DMS53 treated with DMSO at 0.1 percent for 48 hours (cell line): Measurements from ENCODE around the gene MANSC1.
A peak's percentile ranks its signal among the peaks of the same experiment; 100 is the strongest.
"Not testable (repeated sequence)": the region's sequence is repeated elsewhere in the genome, so short reads cannot be mapped to it uniquely, and the experiment has no call there.

Experiments
- DNase-seq: peaks from one replicate; lab custom pipeline; 2025; ENCODE audit not compliant: unreplicated experiment; lab: John Stamatoyannopoulos, UW

MANSC1 gene

DNA sequence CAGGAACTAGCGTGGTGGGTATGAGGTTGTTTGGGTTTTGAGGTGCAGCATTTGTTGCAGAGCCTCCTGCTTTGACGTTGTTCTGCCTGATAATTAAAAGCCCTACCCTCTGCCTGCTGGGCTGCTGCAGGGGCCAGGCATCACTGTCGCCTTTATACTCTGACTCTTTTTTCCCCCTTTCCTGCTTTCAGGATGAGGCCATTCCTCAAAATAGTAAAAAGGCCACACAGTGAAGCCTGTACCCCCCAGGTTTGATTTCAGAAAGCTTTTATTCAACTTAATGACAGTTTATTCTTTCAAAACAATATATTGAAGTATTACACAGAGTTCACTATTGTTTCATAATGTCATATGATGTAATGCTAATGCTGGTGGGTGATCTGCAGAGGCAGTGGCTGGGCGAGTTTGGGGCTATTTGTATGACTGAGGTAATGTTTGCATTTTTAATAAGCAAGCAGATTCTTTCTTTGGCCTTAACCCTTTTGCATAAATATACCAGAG is 15.9 kb upstream of the MANSC1 start:
- DNase-seq: no peak

- no peak for DNase-seq
These were observed 15.4 kb upstream of the MANSC1 start for GRCh38 chr12:12365446-12365802.

DNA sequence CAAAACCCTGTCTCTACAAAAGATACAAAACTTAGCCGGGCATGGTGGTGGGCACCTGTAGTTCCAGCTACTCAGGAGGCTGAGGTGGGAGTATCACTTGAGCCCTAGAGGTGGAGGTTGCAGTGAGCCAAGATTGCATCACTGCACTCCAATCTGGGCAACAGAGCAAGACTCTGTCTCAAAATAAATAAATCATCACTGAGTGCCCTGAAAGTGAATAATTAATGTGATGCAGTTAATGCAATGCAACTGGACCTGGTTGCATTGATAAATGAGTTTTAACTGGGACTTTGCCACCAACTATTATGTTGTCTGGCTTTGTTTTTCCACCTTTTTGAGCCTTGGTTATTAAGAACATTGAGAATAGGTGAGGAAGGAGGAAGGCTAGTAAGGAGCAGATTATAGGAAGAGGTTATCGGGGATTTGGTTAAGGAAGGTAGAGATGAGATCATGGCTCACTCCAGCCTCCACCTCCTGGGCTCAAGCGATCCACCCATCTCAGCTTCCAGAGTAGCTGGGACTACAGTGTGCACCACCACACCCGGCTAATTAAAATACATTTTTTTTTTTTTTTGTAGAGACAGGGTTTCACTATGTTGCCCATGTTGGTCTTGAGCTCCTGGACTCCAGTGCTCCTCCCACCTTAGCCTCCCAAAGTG is 14.9 kb upstream of the MANSC1 start:
- no peak for DNase-seq

GRCh38 chr12:12358528-12358927 is 8.5 kb upstream of the MANSC1 start:
- no peak for DNase-seq

- DNase-seq: peak; percentile 79
These were observed 7.8 kb upstream of the MANSC1 start for GRCh38 chr12:12357719-12358461.

GRCh38 chr12:12356896-12357718 is 7.1 kb upstream of the MANSC1 start, which contains the start of gene BORCS5:
Gene BORCS5, plus strand, starts transcription at chr12:12357078. Its CDS starts 374 bp downstream, at chr12:12357452.
- DNase-seq: peak; percentile 98

GRCh38 chr12:12356467-12356895 is 6.4 kb upstream of the MANSC1 start:
- DNase-seq: no peak

- DNase-seq: no peak
These were observed 3.8 kb upstream of the MANSC1 start for GRCh38 chr12:12353807-12354206.

DNA sequence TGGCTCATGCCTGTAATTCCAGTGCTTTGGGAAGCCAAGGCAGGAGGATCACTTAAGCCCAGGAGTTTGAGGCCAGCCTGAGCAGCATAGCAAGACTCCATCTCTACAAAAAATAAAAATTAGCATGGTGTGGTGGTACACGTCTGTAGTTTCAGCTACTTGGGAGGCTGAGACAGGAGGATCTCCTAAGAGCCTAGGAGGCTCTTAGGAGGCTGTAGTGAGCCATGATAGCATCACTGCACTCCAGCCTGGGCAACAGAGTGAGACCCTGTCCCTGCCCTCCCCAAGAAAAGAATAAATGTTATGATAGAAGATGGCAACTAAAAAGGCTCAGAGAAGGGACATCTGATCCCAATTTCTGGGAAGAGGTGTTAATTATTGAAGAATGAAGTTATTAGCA is 3.2 kb upstream of the MANSC1 start:
- no peak for DNase-seq

- DNase-seq: not testable (repeated sequence)
These were observed 1.6 kb upstream of the MANSC1 start for GRCh38 chr12:12351468-12352185.

DNA sequence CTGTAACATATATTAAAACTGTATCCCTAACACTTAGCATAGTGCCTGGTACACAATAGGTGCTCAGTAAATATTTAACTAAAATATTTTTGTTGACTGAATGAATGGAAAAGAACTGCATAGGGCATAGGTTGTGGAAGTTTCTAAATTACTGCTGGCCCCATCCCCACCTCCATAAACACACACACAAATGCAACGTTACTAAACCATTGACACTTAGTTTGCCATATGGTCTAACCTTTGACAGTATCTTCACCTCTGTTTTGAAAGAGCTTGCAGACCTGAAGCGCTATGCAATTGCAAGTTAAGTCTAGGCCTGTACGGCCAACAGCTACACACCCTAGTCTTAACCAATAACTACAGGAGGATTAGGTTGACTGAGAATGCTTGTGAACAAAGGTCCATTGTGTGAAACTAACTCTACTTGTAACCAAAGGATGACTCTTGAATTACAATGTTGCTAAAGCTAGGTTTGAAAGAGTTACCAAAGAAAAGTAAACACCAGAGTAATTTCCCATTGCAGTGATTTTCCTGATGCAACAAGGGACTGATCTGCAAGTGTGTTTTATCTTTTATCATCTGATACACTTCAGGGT is 924 bp upstream of the MANSC1 start:
- peak; percentile 61 for DNase-seq

GRCh38 chr12:12338527-12339168 is 11.4 kb downstream of the MANSC1 start:
- no peak for DNase-seq

GRCh38 chr12:12336511-12336910 is 13.5 kb downstream of the MANSC1 start:
- no peak for DNase-seq

GRCh38 chr12:12336049-12336411 is 14.0 kb downstream of the MANSC1 start:
- peak; percentile 91 for DNase-seq

DNA sequence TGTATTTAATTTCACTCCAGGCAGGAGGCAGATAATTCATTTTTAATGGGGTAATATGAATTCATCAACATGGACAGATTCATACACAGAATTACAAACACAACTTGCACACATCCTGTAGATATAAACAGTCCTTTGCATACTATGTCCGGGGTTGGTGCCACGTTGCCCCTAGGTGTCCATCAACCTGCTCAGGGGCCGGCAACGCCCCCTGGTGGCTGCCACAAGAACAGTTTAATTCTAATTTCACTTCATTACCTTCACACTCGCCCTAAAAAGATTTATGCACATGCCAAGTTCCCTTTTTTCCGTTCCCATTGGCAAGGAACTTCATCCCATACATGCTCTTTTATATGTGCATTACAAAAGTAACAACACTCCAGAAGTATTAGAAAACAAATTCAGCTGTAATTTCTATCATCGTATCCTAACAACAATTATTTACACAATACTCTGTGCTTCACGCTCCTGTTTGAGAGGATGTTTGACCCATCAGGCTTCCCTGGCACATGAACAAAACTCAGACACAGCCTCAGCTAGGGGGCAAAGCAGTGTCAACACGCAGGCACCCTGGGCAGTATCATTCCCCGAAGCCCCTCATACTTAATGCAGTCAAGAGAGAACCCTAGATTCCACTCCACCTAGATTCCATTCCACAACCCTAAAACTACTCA is 15.5 kb downstream of the MANSC1 start:
- peak; percentile 94 for DNase-seq

DNA sequence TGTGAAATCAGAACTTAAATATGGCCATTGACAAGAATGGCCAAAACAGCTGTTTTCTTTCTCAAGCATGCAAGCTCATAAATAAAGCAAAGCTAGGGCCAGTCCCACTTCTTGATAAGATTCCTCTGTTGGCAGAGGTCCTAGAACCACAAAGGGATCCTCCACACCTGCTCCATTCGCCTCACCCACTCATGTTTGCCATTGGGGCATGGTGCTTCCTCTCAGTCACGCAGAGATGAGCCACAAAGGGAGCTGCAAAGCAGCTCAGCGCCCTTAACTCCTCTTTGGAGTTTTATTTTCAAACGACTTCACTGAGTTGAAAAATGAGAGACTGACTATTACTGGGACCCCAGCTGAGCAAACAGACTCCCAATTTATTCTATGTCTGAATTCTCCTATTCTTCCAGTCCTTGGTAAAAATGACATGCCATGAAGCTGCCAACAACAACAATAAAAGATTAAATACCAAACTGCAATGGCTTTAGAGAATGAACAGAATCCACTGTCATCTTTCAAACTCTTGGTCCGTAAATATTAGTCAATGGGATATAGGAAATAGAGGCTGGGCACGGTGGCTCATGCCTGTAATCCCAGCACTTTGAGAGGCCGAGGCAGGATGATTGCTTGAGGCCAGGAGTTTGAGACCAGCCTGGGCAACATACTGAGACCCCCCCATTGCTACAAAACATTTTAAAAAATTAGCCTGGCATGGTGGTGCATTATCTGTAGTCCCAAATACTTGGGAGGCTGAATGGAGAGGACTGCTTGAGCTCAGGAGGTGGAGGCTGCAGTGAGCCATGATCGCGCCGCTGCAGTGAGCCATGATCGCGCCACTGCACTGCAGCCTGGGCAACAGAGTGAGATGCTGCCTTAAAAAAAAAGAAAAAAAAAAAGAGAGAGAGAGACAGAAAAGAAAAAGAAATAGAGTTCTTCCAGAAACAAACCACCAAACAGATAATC is 16.4 kb downstream of the MANSC1 start:
- DNase-seq: peak; percentile 100

DNA sequence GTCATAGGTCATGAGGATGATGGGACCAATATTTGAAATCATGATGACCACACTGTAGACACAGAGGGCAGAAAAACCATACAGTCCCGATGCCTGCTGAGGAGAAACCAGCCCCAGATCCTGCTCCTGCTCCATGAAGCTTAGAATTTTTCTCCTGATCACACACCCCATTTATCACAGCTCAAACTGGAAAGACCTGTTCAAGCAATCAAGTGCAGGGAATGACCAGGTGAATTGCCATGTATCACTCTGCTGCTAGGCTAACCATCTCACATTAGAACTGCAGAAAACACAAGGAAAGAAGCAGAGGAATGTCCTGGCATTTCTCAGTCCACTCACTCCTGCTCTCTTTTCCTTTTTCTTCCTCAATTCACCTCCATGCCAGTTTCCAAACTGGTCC is 18.1 kb downstream of the MANSC1 start:
- peak; percentile 96 for DNase-seq

- DNase-seq: no peak
These were observed 18.7 kb downstream of the MANSC1 start for GRCh38 chr12:12331244-12331771.
